Ovary (tissue), 9 donors: ENCODE results near the gene KCNJ4. TPM values are rescaled to one million over a fixed set of nuclear protein-coding genes. Genes with fewer than 3 reads are reported as not detected.
A peak's percentile ranks its signal among the peaks of the same experiment; 100 is the strongest.

ENCODE experiments used
- DNase-seq, 5 donors: peaks; one replicate each; pipeline ENCODE4 v3.0.0-alpha.2; 2019 to 2020
- H3K27ac ChIP-seq, 2 donors: fragments of 200-600 bp; one replicate each; pipeline versions ENCODE4 v1.5.1 to v1.8.0; 2019 to 2022
- H3K27me3 ChIP-seq: fragments of 200-600 bp; one replicate; pipeline ENCODE4 v1.8.0; 2022
- H3K36me3 ChIP-seq: fragments of 200-600 bp; sonication (generic); one replicate; pipeline ENCODE4 v1.5.1; 2019
- H3K4me1 ChIP-seq: one replicate; pipeline ENCODE4 v1.8.1; 2013; ENCODE audit warnings: mild to moderate bottlenecking, moderate library complexity; ENCODE audit not compliant: insufficient read depth
- H3K4me3 ChIP-seq: fragments of 200-600 bp; sonication (generic); one replicate; pipeline ENCODE4 v1.5.1; 2017
- H3K9me3 ChIP-seq, 2 donors: fragments of 200-600 bp in 1 of 2; sonication (generic) in 1 of 2; one replicate each; pipeline versions ENCODE4 v1.5.1 to v1.8.1; 2013 to 2019; ENCODE audit warnings: mild to moderate bottlenecking in 1 of 2, moderate library complexity in 1 of 2
- CTCF ChIP-seq, 3 donors: fragments of 450-650 bp in 2 of 3; fragments of 200-600 bp in 1 of 3; IDR thresholded peaks; one replicate each; pipeline versions ENCODE4 v1.5.1 to v1.8.0; 2016 to 2022; ENCODE audit warnings: antibody characterized with exemption in 3 of 3, mild to moderate bottlenecking in 1 of 3
- EP300 ChIP-seq: sonication (generic); formaldehyde crosslinking; IDR thresholded peaks from one replicate; pipeline ENCODE4 v1.6.1; 2017; ENCODE audit warnings: antibody characterized with exemption
- POLR2A ChIP-seq: fragments of 450-650 bp; IDR thresholded peaks from one replicate; pipeline ENCODE4 v1.6.1; 2017; ENCODE audit warnings: antibody characterized with exemption, mild to moderate bottlenecking, moderate library complexity
- WGBS, 3 donors: extraction: QIAGEN DNeasy Blood & Tissue Kit in 1 of 3; methylation state at CpG; one replicate each; pipeline versions ENCODE4 v1.1.5 to v1.1.7; 2013 to 2017; 5-methylcytosine and 5-hydroxymethylcytosine counted together
- intact Hi-C, 4 donors: fragments of 100-400 bp; cut with DNase I; formaldehyde crosslinking; loops; one replicate each; pipeline versions ENCODE4 v1.11.0 to v1.15.1; 2022 to 2023
- polyA plus RNA-seq, 2 donors: library from polyadenylated mRNA; stranded (reverse); fragments of 200-250 nt in 1 of 2; fragments of 350-450 nt in 1 of 2; fragmentation: Illumina TruSeq in 1 of 2; extraction: RNeasy Lipid Tissue Mini Kit (QIAGEN cat#74804) in 1 of 2; gene quantifications; one replicate each; pipeline ENCODE4 v1.2.3, GENCODE V29; 2013 to 2014
- total RNA-seq, 7 donors: library from RNA; depleted of rRNA in 2 of 7; stranded (reverse); fragments of >200 nt in 2 of 7; fragmentation: NEBNext Ultra II Directional in 3 of 7; extraction: Animal tissue kit (Norgen Biotek cat#: 25700) in 3 of 7; gene quantifications; one replicate each; pipeline versions ENCODE4 v1.1.0 to v1.2.4, GENCODE V29; 2016 to 2023
- donor health status: DM: no; HTN: no; CAD: no; lungs with moderate emphysema.
- donor health status: DM: no; HTN: no; CAD: no.
- donor health status: Bipolar disorder and iron deficiency.
- donor health status: DM: yes; HTN: yes; CAD: no.
- donor health status: DM: no; HTN: no; CAD: no.
- donor health status: DM: yes; HTN: yes; CAD: no.

The KCNJ4 gene
- total and polyA plus RNA-seq, 9 donors: 0.02 to 0.62 TPM; not detected in 7

- H3K27ac ChIP-seq: no peak overlapping the region
- no peaks in the 10 kb centered on the region for H3K27me3 ChIP-seq
- H3K4me1 ChIP-seq: peaks cover 5% of the 10 kb centered on the region
- H3K4me3 ChIP-seq: peak overlapping the region; percentile 47
- no peaks in the 10 kb centered on the region for H3K36me3 ChIP-seq
- 5 to 8% (median 8%) methylated on average over 17 to 20 of the region's 20 CpGs for WGBS, 3 donors
- intact Hi-C loops: no loop called here
- H3K9me3 ChIP-seq: no peaks in the 10 kb centered on the region
- no peak for TF ChIP-seq POLR2A
- no peak for TF ChIP-seq CTCF (IDR thresholded peaks at IDR 0.05)
- no peak for TF ChIP-seq EP300
- peak in 1 of 5 donors; percentile 38 for DNase-seq
Observed at GRCh38 chr22:38467438-38467903, 12.5 kb upstream of the KCNJ4 start.

GRCh38 chr22:38465673-38466490, 10.9 kb upstream of the KCNJ4 start:
- H3K27me3 ChIP-seq: no peaks in the 10 kb centered on the region
- intact Hi-C loops: no loop called here
- TF ChIP-seq EP300 (no peak), POLR2A (no peak), CTCF (IDR thresholded peaks at IDR 0.05) (no peak)
- no peaks in the 10 kb centered on the region for H3K36me3 ChIP-seq
- peaks cover 10% of the 10 kb centered on the region for H3K4me1 ChIP-seq
- no peak overlapping the region for H3K27ac ChIP-seq
- no peaks in the 10 kb centered on the region for H3K9me3 ChIP-seq
- DNase-seq: peak in 1 of 5 donors; percentile 21
- H3K4me3 ChIP-seq: no peak overlapping the region
- WGBS, 3 donors: 70 to 76% (median 74%) methylated on average over 26 of the region's 26 CpGs

GRCh38 chr22:38464992-38465672, 10.1 kb upstream of the KCNJ4 start:
- no peaks in the 10 kb centered on the region for H3K9me3 ChIP-seq
- no peaks in the 10 kb centered on the region for H3K27me3 ChIP-seq
- intact Hi-C loops: no loop called here
- TF ChIP-seq POLR2A (no peak), EP300 (no peak), CTCF (IDR thresholded peaks at IDR 0.05) (no peak)
- H3K27ac ChIP-seq: no peak overlapping the region
- no peak overlapping the region for H3K4me3 ChIP-seq
- no peak for DNase-seq
- WGBS, 3 donors: 74 to 83% (median 82%) methylated on average over 10 of the region's 10 CpGs
- no peaks in the 10 kb centered on the region for H3K36me3 ChIP-seq
- H3K4me1 ChIP-seq: peaks cover 10% of the 10 kb centered on the region

- Histone ChIP-seq H3K4me3 (no peak overlapping the region), H3K36me3 (no peaks in the 10 kb centered on the region), H3K27me3 (no peaks in the 10 kb centered on the region), H3K4me1 (peaks cover 8% of the 10 kb centered on the region), H3K27ac (no peak overlapping the region), H3K9me3 (no peaks in the 10 kb centered on the region)
- no peak for TF ChIP-seq CTCF (IDR thresholded peaks at IDR 0.05)
- no peak for TF ChIP-seq POLR2A
- no peak for TF ChIP-seq EP300
- intact Hi-C loops: no loop called here
- 27 to 34% (median 27%) methylated on average over 28 of the region's 28 CpGs for whole genome bisulfite sequencing, 3 donors
- DNase-seq: peak in 1 of 5 donors; percentile 44
Observed at GRCh38 chr22:38462960-38463784, 8.2 kb upstream of the KCNJ4 start.
